Astrocyte (in vitro differentiated cells and primary cell): Measurements from ENCODE around the gene SLC43A2.

Source experiments
- EZH2 ChIP-seq: IDR thresholded peaks from 2 replicates; pipeline ENCODE4 v1.6.1; 2012; ENCODE audit warnings: mild to moderate bottlenecking, low read length, inconsistent platforms; ENCODE audit not compliant: insufficient read depth
- TF ChIP-seq, protein P1 (sequence below): IDR thresholded peaks from 2 replicates; pipeline ENCODE4 v1.5.1; 2011; ENCODE audit warnings: low read depth, mild to moderate bottlenecking, inconsistent platforms, low read length, moderate library complexity; ENCODE audit not compliant: insufficient read depth

DNA sequence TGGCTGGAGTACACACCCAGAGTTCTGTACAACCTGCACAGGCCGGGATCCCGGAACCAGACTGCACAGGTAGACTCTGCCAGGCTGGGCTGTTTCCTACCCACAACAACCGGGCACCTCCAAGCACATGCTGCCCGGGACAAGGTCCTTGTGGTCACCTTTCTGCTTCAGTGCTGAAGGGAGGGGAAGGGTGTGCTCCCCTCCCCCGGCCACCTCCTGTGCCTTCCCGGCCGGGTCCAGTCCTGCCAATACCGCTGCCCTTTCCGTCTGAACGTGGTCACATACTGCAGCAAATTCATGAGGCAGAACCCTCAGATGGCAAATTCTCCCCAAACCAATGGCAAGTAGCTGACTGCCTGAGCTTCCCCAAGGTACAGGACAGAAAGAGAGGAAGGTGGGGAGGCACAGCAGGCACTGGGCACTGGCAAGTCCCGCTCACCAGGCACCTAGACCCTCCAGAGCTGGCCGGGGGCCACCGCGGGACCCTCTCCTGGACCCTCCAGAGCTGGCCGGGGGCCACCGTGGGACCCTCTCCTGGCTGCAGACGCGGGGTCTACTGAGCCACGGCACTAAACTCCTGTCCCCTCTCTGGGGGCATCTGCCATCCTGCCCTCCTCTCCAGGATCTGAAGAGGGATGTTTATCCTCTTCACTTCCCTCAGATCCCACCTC, 22.8 kb downstream of the SLC43A2 start:
- TF ChIP-seq, protein P1, sequence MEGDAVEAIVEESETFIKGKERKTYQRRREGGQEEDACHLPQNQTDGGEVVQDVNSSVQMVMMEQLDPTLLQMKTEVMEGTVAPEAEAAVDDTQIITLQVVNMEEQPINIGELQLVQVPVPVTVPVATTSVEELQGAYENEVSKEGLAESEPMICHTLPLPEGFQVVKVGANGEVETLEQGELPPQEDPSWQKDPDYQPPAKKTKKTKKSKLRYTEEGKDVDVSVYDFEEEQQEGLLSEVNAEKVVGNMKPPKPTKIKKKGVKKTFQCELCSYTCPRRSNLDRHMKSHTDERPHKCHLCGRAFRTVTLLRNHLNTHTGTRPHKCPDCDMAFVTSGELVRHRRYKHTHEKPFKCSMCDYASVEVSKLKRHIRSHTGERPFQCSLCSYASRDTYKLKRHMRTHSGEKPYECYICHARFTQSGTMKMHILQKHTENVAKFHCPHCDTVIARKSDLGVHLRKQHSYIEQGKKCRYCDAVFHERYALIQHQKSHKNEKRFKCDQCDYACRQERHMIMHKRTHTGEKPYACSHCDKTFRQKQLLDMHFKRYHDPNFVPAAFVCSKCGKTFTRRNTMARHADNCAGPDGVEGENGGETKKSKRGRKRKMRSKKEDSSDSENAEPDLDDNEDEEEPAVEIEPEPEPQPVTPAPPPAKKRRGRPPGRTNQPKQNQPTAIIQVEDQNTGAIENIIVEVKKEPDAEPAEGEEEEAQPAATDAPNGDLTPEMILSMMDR, result no peak
- no peak for TF ChIP-seq EZH2
